ENCODE measurements around the gene ZNF652.
"Not testable (repeated sequence)": the region's sequence is repeated elsewhere in the genome, so short reads cannot be mapped to it uniquely, and the experiment has no call there.

The ZNF652 gene

DNA sequence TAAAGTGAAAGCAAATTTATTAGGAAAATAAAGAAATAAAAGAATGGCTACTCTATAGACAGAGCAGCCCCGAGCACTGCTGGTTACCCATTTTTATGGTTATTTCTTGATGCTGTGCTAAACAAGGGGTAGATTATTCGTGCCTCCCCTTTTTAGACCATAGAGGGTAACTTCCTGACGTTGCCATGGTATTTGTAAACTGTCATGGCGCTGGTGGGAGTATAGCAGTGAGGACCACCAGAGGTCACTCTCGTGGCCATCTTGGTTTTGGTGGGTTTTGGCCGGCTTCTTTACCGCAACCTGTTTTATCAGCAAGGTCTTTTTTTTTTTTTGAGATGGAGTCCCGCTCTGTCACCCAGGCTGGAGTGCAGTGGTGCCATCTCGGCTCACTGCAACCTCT is 100.5 kb downstream of the ZNF652 start:
- H3K9ac ChIP-seq (ENCODE audit: low read length); H3K56ac ChIP-seq (ENCODE audit: low read length); H2BK15ac ChIP-seq (replicated peaks; ENCODE audit: low read depth); H4K5ac ChIP-seq (ENCODE audit: low read length); H3K27me3 ChIP-seq (ENCODE audit: insufficient read depth, low read length, poor library complexity); H4K8ac ChIP-seq (ENCODE audit: low read depth, low read length); H2AK5ac ChIP-seq (ENCODE audit: low read length); H3K36me3 ChIP-seq (ENCODE audit: control insufficient read depth, insufficient read depth, low read length); H3K79me2 ChIP-seq (ENCODE audit: control insufficient read depth, insufficient read depth, low read length); DNase-seq; H2BK120ac ChIP-seq (ENCODE audit: low read depth, low read length); H3K4me2 ChIP-seq (ENCODE audit: low read length); H3K4ac ChIP-seq (ENCODE audit: low read depth, low read length); H2BK5ac ChIP-seq (ENCODE audit: low read length); H3K79me1 ChIP-seq (ENCODE audit: low read length); H3K4me3 ChIP-seq (ENCODE audit: low read length); H3K23ac ChIP-seq (ENCODE audit: low read length); H3K18ac ChIP-seq (ENCODE audit: low read length); H3K27ac ChIP-seq (ENCODE audit: low read depth, low read length); H3K4me1 ChIP-seq (ENCODE audit: control insufficient read depth, low read depth, low read length): not testable (repeated sequence)
- WGBS (ENCODE audit: extremely low coverage, insufficient coverage, low lambda C conversion rate), result no CpG with 5 or more reads among the region's 9 CpGs

- no peak overlapping the region for H2BK5ac ChIP-seq (ENCODE audit: low read length)
- no peak overlapping the region for H3K18ac ChIP-seq (ENCODE audit: low read length)
- peak overlapping the region; percentile 2 for H3K56ac ChIP-seq (ENCODE audit: low read length)
- H3K4me3 ChIP-seq (ENCODE audit: low read length), result no peak overlapping the region
- H2BK15ac ChIP-seq (replicated peaks; ENCODE audit: low read depth), result no peak overlapping the region
- no peak overlapping the region for H4K5ac ChIP-seq (ENCODE audit: low read length)
- no peak overlapping the region for H3K9ac ChIP-seq (ENCODE audit: low read length)
- no peak for DNase-seq
- H3K27me3 ChIP-seq (ENCODE audit: insufficient read depth, low read length, poor library complexity), result no peaks in the 10 kb centered on the region
- H2BK120ac ChIP-seq (ENCODE audit: low read depth, low read length), result no peak overlapping the region
- H3K4me1 ChIP-seq (ENCODE audit: control insufficient read depth, low read depth, low read length), result no peaks in the 10 kb centered on the region
- no peak overlapping the region for H2AK5ac ChIP-seq (ENCODE audit: low read length)
- no peaks in the 10 kb centered on the region for H3K36me3 ChIP-seq (ENCODE audit: control insufficient read depth, insufficient read depth, low read length)
- no peak overlapping the region for H4K8ac ChIP-seq (ENCODE audit: low read depth, low read length)
- no peak overlapping the region for H3K27ac ChIP-seq (ENCODE audit: low read depth, low read length)
- H3K4me2 ChIP-seq (ENCODE audit: low read length), result no peak overlapping the region
- no peak overlapping the region for H3K4ac ChIP-seq (ENCODE audit: low read depth, low read length)
- H3K79me1 ChIP-seq (ENCODE audit: low read length), result no peaks in the 10 kb centered on the region
- H3K79me2 ChIP-seq (ENCODE audit: control insufficient read depth, insufficient read depth, low read length), result no peaks in the 10 kb centered on the region
- H3K23ac ChIP-seq (ENCODE audit: low read length), result no peak overlapping the region
- no CpG with 5 or more reads among the region's 11 CpGs for WGBS (ENCODE audit: extremely low coverage, insufficient coverage, low lambda C conversion rate)
These were observed 101.2 kb downstream of the ZNF652 start for GRCh38 chr17:49260817-49261291.

DNA sequence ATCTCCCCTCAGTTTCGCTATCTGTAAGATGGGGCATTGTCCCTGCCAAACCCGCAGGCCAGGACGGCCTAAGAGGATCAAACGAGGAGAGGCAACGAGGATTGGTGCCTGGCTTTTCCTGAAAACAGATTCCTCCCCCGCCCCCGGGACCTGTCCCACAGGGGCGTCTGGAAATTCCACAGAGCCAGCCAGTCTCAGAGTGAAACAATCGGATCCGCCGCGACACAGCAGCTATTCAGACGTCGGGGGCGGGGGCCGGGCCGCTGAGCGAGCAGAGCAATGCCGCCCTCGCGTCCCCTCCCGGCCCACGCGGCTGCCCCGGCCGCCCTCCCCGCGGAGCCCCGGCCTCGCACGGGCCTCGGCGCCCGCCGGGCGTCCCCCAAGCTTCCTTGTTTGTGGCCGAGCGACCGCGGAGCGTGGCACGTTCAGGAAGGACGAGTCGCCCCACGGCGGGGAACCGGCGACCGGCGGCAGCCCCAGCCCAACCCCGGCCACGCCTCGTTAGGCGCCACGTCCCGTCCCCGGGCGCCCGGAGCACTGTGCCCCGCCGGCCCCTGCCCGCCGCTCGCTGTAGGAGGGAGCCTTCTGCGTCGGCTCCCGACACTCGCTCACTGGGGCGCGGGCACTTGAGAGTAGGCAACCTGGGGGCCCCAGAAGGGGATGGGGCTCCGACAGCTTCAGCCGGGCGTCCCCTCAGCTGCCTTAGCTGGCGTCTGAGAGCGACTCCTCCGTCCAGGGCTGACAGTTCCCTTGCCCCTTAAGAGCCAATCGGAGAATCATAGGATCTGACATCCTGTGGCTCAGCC is 101.8 kb downstream of the ZNF652 start:
- no peaks in the 10 kb centered on the region for H3K4me1 ChIP-seq (ENCODE audit: control insufficient read depth, low read depth, low read length)
- WGBS (ENCODE audit: extremely low coverage, insufficient coverage, low lambda C conversion rate), result no CpG with 5 or more reads among the region's 77 CpGs
- H3K36me3 ChIP-seq (ENCODE audit: control insufficient read depth, insufficient read depth, low read length), result no peaks in the 10 kb centered on the region
- no peak overlapping the region for H2BK5ac ChIP-seq (ENCODE audit: low read length)
- peak overlapping the region; percentile 17 for H3K18ac ChIP-seq (ENCODE audit: low read length)
- peak overlapping the region; percentile 40 for H3K4me3 ChIP-seq (ENCODE audit: low read length)
- H2AK5ac ChIP-seq (ENCODE audit: low read length), result no peak overlapping the region
- H3K4ac ChIP-seq (ENCODE audit: low read depth, low read length), result no peak overlapping the region
- H3K56ac ChIP-seq (ENCODE audit: low read length), result peak overlapping the region; percentile 82
- no peak overlapping the region for H4K8ac ChIP-seq (ENCODE audit: low read depth, low read length)
- H2BK15ac ChIP-seq (replicated peaks; ENCODE audit: low read depth), result no peak overlapping the region
- H3K9ac ChIP-seq (ENCODE audit: low read length), result peak overlapping the region; percentile 64
- H3K27me3 ChIP-seq (ENCODE audit: insufficient read depth, low read length, poor library complexity), result no peaks in the 10 kb centered on the region
- peak overlapping the region; percentile 37 for H3K23ac ChIP-seq (ENCODE audit: low read length)
- no peak overlapping the region for H3K27ac ChIP-seq (ENCODE audit: low read depth, low read length)
- peak; percentile 92 for DNase-seq
- H3K79me1 ChIP-seq (ENCODE audit: low read length), result no peaks in the 10 kb centered on the region
- H3K79me2 ChIP-seq (ENCODE audit: control insufficient read depth, insufficient read depth, low read length), result no peaks in the 10 kb centered on the region
- H4K5ac ChIP-seq (ENCODE audit: low read length), result no peak overlapping the region
- H3K4me2 ChIP-seq (ENCODE audit: low read length), result peak overlapping the region; percentile 52
- no peak overlapping the region for H2BK120ac ChIP-seq (ENCODE audit: low read depth, low read length)

- peak overlapping the region; percentile 52 for H3K4me2 ChIP-seq (ENCODE audit: low read length)
- no peaks in the 10 kb centered on the region for H3K79me2 ChIP-seq (ENCODE audit: control insufficient read depth, insufficient read depth, low read length)
- H3K79me1 ChIP-seq (ENCODE audit: low read length), result no peaks in the 10 kb centered on the region
- H2BK15ac ChIP-seq (replicated peaks; ENCODE audit: low read depth), result no peak overlapping the region
- no peak overlapping the region for H3K18ac ChIP-seq (ENCODE audit: low read length)
- no peak overlapping the region for H2AK5ac ChIP-seq (ENCODE audit: low read length)
- H3K4ac ChIP-seq (ENCODE audit: low read depth, low read length), result no peak overlapping the region
- no peaks in the 10 kb centered on the region for H3K27me3 ChIP-seq (ENCODE audit: insufficient read depth, low read length, poor library complexity)
- peak overlapping the region; percentile 64 for H3K9ac ChIP-seq (ENCODE audit: low read length)
- no peak overlapping the region for H3K27ac ChIP-seq (ENCODE audit: low read depth, low read length)
- no peak overlapping the region for H3K23ac ChIP-seq (ENCODE audit: low read length)
- no peak overlapping the region for H3K4me3 ChIP-seq (ENCODE audit: low read length)
- H3K4me1 ChIP-seq (ENCODE audit: control insufficient read depth, low read depth, low read length), result no peaks in the 10 kb centered on the region
- no peaks in the 10 kb centered on the region for H3K36me3 ChIP-seq (ENCODE audit: control insufficient read depth, insufficient read depth, low read length)
- H2BK120ac ChIP-seq (ENCODE audit: low read depth, low read length), result no peak overlapping the region
- H4K5ac ChIP-seq (ENCODE audit: low read length), result no peak overlapping the region
- no CpG with 5 or more reads among the region's 10 CpGs for WGBS (ENCODE audit: extremely low coverage, insufficient coverage, low lambda C conversion rate)
- peak overlapping the region; percentile 82 for H3K56ac ChIP-seq (ENCODE audit: low read length)
- H2BK5ac ChIP-seq (ENCODE audit: low read length), result no peak overlapping the region
- DNase-seq, result no peak
- H4K8ac ChIP-seq (ENCODE audit: low read depth, low read length), result no peak overlapping the region
These were observed 102.4 kb downstream of the ZNF652 start for GRCh38 chr17:49259663-49260010.

- H3K23ac ChIP-seq (ENCODE audit: low read length), result no peak overlapping the region
- H3K27ac ChIP-seq (ENCODE audit: low read depth, low read length), result no peak overlapping the region
- H3K27me3 ChIP-seq (ENCODE audit: insufficient read depth, low read length, poor library complexity), result no peaks in the 10 kb centered on the region
- no peaks in the 10 kb centered on the region for H3K36me3 ChIP-seq (ENCODE audit: control insufficient read depth, insufficient read depth, low read length)
- H3K4me3 ChIP-seq (ENCODE audit: low read length), result no peak overlapping the region
- H3K9ac ChIP-seq (ENCODE audit: low read length), result no peak overlapping the region
- H2BK5ac ChIP-seq (ENCODE audit: low read length), result no peak overlapping the region
- no CpG with 5 or more reads among the region's 3 CpGs for WGBS (ENCODE audit: extremely low coverage, insufficient coverage, low lambda C conversion rate)
- H3K4ac ChIP-seq (ENCODE audit: low read depth, low read length), result no peak overlapping the region
- H3K4me1 ChIP-seq (ENCODE audit: control insufficient read depth, low read depth, low read length), result no peaks in the 10 kb centered on the region
- H3K4me2 ChIP-seq (ENCODE audit: low read length), result no peak overlapping the region
- H3K18ac ChIP-seq (ENCODE audit: low read length), result no peak overlapping the region
- H4K5ac ChIP-seq (ENCODE audit: low read length), result no peak overlapping the region
- H2BK120ac ChIP-seq (ENCODE audit: low read depth, low read length), result no peak overlapping the region
- DNase-seq, result no peak
- H4K8ac ChIP-seq (ENCODE audit: low read depth, low read length), result no peak overlapping the region
- no peak overlapping the region for H2BK15ac ChIP-seq (replicated peaks; ENCODE audit: low read depth)
- no peak overlapping the region for H2AK5ac ChIP-seq (ENCODE audit: low read length)
- no peak overlapping the region for H3K56ac ChIP-seq (ENCODE audit: low read length)
- H3K79me2 ChIP-seq (ENCODE audit: control insufficient read depth, insufficient read depth, low read length), result no peaks in the 10 kb centered on the region
- H3K79me1 ChIP-seq (ENCODE audit: low read length), result no peaks in the 10 kb centered on the region
These were observed 103.7 kb downstream of the ZNF652 start for GRCh38 chr17:49258394-49258793.

DNA sequence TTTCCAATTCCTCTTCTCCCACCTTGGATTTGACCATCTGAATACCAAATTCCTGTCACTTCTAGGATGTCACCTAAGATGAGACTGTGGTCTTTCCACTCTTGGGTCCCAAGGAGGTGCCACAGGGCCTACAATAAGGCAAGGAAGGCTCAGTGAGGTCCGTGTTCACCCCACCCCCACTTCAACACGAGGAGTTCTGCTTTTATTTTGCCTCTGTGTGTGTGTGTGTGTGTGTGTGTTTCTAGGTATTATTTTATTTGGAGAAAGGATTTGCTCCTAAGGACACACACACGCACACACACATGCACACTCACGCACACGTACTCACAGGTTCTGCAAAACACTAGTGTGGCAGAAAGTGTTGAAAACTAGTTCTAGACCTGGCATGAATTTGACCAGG is 106.9 kb downstream of the ZNF652 start:
- no peak overlapping the region for H3K18ac ChIP-seq (ENCODE audit: low read length)
- no peak overlapping the region for H4K8ac ChIP-seq (ENCODE audit: low read depth, low read length)
- H2BK5ac ChIP-seq (ENCODE audit: low read length), result no peak overlapping the region
- no peak for DNase-seq
- no peak overlapping the region for H3K4me3 ChIP-seq (ENCODE audit: low read length)
- no peak overlapping the region for H2BK120ac ChIP-seq (ENCODE audit: low read depth, low read length)
- H3K27me3 ChIP-seq (ENCODE audit: insufficient read depth, low read length, poor library complexity), result no peaks in the 10 kb centered on the region
- no peak overlapping the region for H3K9ac ChIP-seq (ENCODE audit: low read length)
- WGBS (ENCODE audit: extremely low coverage, insufficient coverage, low lambda C conversion rate), result no CpG with 5 or more reads among the region's 5 CpGs
- H2BK15ac ChIP-seq (replicated peaks; ENCODE audit: low read depth), result no peak overlapping the region
- H3K36me3 ChIP-seq (ENCODE audit: control insufficient read depth, insufficient read depth, low read length), result no peaks in the 10 kb centered on the region
- H3K79me2 ChIP-seq (ENCODE audit: control insufficient read depth, insufficient read depth, low read length), result no peaks in the 10 kb centered on the region
- H3K56ac ChIP-seq (ENCODE audit: low read length), result no peak overlapping the region
- no peaks in the 10 kb centered on the region for H3K79me1 ChIP-seq (ENCODE audit: low read length)
- H3K4me2 ChIP-seq (ENCODE audit: low read length), result no peak overlapping the region
- H3K4ac ChIP-seq (ENCODE audit: low read depth, low read length), result no peak overlapping the region
- no peak overlapping the region for H3K23ac ChIP-seq (ENCODE audit: low read length)
- H3K4me1 ChIP-seq (ENCODE audit: control insufficient read depth, low read depth, low read length), result no peaks in the 10 kb centered on the region
- no peak overlapping the region for H3K27ac ChIP-seq (ENCODE audit: low read depth, low read length)
- no peak overlapping the region for H4K5ac ChIP-seq (ENCODE audit: low read length)
- H2AK5ac ChIP-seq (ENCODE audit: low read length), result no peak overlapping the region

Data from mesendoderm (in vitro differentiated cells).